Measurements from ENCODE around the gene TMEM127.

TMEM127 gene

GRCh38 chr2:96202152-96202854 is 63.5 kb downstream of the TMEM127 start:
- DNase-seq = no peak
- TF ChIP-seq, protein P1, sequence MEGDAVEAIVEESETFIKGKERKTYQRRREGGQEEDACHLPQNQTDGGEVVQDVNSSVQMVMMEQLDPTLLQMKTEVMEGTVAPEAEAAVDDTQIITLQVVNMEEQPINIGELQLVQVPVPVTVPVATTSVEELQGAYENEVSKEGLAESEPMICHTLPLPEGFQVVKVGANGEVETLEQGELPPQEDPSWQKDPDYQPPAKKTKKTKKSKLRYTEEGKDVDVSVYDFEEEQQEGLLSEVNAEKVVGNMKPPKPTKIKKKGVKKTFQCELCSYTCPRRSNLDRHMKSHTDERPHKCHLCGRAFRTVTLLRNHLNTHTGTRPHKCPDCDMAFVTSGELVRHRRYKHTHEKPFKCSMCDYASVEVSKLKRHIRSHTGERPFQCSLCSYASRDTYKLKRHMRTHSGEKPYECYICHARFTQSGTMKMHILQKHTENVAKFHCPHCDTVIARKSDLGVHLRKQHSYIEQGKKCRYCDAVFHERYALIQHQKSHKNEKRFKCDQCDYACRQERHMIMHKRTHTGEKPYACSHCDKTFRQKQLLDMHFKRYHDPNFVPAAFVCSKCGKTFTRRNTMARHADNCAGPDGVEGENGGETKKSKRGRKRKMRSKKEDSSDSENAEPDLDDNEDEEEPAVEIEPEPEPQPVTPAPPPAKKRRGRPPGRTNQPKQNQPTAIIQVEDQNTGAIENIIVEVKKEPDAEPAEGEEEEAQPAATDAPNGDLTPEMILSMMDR (IDR thresholded peaks at IDR 0.05; ENCODE audit: low read depth, low read length) = no peak
- Histone ChIP-seq H3K4me3 (ENCODE audit: low read depth, low read length) (no peak overlapping the region), H3K36me3 (no peaks in the 10 kb centered on the region; the same call in 1 of the 2 replicates), H3K27me3 (no peaks in the 10 kb centered on the region), H3K9me3 (no peaks in the 10 kb centered on the region), H3K4me1 (no peaks in the 10 kb centered on the region)

DNA sequence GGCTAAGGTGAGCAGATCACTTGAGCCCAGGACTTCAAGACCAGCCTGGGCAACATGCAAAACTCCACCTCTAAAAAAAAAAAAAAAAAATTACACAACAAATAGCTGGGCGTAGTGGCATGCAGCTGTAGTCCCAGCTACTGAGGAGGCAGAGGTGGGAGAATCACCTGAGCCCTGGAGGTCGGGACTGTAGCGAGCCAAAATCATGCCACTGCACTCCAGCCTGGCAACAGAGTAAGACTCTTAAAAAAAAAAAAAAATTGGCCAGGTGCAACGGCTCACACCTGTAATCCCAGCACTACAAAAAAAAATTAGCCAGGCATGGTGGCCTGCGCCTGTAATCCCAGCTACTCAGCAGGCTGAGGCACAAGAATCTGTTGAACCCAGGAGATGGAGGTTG is 64.5 kb downstream of the TMEM127 start:
- no peaks in the 10 kb centered on the region for H3K9me3 ChIP-seq
- H3K4me3 ChIP-seq (ENCODE audit: low read depth, low read length) = no peak overlapping the region
- H3K27me3 ChIP-seq = no peaks in the 10 kb centered on the region
- H3K4me1 ChIP-seq = no peaks in the 10 kb centered on the region
- TF ChIP-seq, protein P1 (IDR thresholded peaks at IDR 0.05; ENCODE audit: low read depth, low read length) = no peak
- H3K36me3 ChIP-seq = no peaks in the 10 kb centered on the region
- DNase-seq = no peak

- no peaks in the 10 kb centered on the region for H3K4me1 ChIP-seq
Observed at GRCh38 chr2:96198921-96199320, 66.9 kb downstream of the TMEM127 start.

More at GRCh38 chr2:96198921-96199320, 66.9 kb downstream of the TMEM127 start:
- TF ChIP-seq, protein P1 (IDR thresholded peaks at IDR 0.05; ENCODE audit: low read depth, low read length) = no peak
- peaks cover 6% of the 10 kb centered on the region for H3K36me3 ChIP-seq
- no peaks in the 10 kb centered on the region for H3K27me3 ChIP-seq
- no peak overlapping the region for H3K4me3 ChIP-seq (ENCODE audit: low read depth, low read length)
- H3K9me3 ChIP-seq = no peaks in the 10 kb centered on the region
- no peak for DNase-seq
